ENCODE measurements around the gene ZBTB46. TPM values are rescaled to one million over a fixed set of nuclear protein-coding genes. Genes with fewer than 3 reads are reported as not detected.
A peak's percentile ranks its signal among the peaks of the same experiment; 100 is the strongest.

Gene ZBTB46
- total RNA-seq, 1 donor from 2014 or later: 42.1 TPM

DNA sequence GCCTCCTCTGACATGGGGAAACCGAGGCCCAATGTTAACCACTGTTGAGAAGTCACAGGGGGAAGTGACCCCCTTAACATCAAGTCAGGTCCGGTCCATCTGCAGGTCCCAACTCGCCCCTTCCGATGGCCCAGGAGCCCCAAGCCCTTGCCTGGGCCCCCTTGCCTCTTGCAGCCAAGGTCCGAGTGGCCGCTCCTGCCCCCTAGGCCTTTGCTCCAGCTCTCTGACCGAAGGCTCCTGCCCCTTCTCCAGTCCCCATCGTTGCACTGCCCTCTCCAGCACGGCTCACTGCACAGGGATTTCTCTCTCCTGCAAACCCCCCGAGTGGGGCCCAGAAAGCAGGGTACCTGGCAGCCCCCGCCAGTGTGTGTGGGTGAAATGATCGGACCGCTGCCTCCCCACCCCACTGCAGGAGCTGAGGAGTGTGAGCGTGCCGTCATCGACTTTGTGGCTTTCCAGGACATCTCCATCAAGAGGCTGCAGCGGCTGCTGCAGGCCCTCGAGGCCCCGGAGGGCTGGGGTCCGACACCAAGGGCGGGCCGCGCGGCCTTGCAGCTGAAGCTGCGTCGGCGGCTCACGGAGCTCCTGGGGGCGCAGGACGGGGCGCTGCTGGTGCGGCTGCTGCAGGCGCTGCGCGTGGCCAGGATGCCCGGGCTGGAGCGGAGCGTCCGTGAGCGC, 133.1 kb downstream of the ZBTB46 start:
- TF ChIP-seq, protein P1, sequence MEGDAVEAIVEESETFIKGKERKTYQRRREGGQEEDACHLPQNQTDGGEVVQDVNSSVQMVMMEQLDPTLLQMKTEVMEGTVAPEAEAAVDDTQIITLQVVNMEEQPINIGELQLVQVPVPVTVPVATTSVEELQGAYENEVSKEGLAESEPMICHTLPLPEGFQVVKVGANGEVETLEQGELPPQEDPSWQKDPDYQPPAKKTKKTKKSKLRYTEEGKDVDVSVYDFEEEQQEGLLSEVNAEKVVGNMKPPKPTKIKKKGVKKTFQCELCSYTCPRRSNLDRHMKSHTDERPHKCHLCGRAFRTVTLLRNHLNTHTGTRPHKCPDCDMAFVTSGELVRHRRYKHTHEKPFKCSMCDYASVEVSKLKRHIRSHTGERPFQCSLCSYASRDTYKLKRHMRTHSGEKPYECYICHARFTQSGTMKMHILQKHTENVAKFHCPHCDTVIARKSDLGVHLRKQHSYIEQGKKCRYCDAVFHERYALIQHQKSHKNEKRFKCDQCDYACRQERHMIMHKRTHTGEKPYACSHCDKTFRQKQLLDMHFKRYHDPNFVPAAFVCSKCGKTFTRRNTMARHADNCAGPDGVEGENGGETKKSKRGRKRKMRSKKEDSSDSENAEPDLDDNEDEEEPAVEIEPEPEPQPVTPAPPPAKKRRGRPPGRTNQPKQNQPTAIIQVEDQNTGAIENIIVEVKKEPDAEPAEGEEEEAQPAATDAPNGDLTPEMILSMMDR (IDR thresholded peaks at IDR 0.05; ENCODE audit: unreplicated experiment): no peak
- Mint-ChIP-seq H3K4me3 (ENCODE audit: unreplicated experiment) (no peak overlapping the region), H3K36me3 (ENCODE audit: low read depth, unreplicated experiment) (peaks cover 4% of the 10 kb centered on the region), H3K9me3 (ENCODE audit: unreplicated experiment) (no peaks in the 10 kb centered on the region), H3K4me1 (ENCODE audit: unreplicated experiment) (peaks cover 4% of the 10 kb centered on the region), H3K27me3 (ENCODE audit: unreplicated experiment) (peaks cover 12% of the 10 kb centered on the region), H3K27ac (ENCODE audit: unreplicated experiment) (no peak overlapping the region)
- DNase-seq (ENCODE audit: low spot score): peak; percentile 8

DNA sequence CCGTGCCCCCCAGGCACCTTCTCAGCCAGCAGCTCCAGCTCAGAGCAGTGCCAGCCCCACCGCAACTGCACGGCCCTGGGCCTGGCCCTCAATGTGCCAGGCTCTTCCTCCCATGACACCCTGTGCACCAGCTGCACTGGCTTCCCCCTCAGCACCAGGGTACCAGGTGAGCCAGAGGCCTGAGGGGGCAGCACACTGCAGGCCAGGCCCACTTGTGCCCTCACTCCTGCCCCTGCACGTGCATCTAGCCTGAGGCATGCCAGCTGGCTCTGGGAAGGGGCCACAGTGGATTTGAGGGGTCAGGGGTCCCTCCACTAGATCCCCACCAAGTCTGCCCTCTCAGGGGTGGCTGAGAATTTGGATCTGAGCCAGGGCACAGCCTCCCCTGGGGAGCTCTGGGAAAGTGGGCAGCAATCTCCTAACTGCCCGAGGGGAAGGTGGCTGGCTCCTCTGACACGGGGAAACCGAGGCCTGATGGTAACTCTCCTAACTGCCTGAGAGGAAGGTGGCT, 133.7 kb downstream of the ZBTB46 start:
- TF ChIP-seq, protein P1 (IDR thresholded peaks at IDR 0.05; ENCODE audit: unreplicated experiment): no peak
- peak; percentile 4 for DNase-seq (ENCODE audit: low spot score)
- Mint-ChIP-seq H3K27ac (ENCODE audit: unreplicated experiment) (no peak overlapping the region), H3K4me1 (ENCODE audit: unreplicated experiment) (peaks cover 4% of the 10 kb centered on the region), H3K27me3 (ENCODE audit: unreplicated experiment) (peaks cover 12% of the 10 kb centered on the region), H3K9me3 (ENCODE audit: unreplicated experiment) (no peaks in the 10 kb centered on the region), H3K36me3 (ENCODE audit: low read depth, unreplicated experiment) (peaks cover 4% of the 10 kb centered on the region), H3K4me3 (ENCODE audit: unreplicated experiment) (no peak overlapping the region)

DNA sequence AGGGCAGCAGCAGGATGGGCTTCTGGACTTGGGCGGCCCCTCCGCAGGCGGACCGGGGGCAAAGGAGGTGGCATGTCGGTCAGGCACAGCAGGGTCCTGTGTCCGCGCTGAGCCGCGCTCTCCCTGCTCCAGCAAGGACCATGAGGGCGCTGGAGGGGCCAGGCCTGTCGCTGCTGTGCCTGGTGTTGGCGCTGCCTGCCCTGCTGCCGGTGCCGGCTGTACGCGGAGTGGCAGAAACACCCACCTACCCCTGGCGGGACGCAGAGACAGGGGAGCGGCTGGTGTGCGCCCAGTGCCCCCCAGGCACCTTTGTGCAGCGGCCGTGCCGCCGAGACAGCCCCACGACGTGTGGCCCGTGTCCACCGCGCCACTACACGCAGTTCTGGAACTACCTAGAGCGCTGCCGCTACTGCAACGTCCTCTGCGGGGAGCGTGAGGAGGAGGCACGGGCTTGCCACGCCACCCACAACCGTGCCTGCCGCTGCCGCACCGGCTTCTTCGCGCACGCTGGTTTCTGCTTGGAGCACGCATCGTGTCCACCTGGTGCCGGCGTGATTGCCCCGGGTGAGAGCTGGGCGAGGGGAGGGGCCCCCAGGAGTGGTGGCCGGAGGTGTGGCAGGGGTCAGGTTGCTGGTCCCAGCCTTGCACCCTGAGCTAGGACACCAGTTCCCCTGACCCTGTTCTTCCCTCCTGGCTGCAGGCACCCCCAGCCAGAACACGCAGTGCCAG, 134.3 kb downstream of the ZBTB46 start, which contains the start of gene TNFRSF6B:
TNFRSF6B (plus strand) TSS at position 25 of the 729 bp plus-strand sequence; CDS start at position 141, 116 bp downstream.
- H3K27ac Mint-ChIP-seq (ENCODE audit: unreplicated experiment): no peak within 1 kb of the TSS
- TF ChIP-seq, protein P1 (IDR thresholded peaks at IDR 0.05; ENCODE audit: unreplicated experiment): no peak
- DNase-seq (ENCODE audit: low spot score): peak; percentile 27
- H3K4me3 Mint-ChIP-seq (ENCODE audit: unreplicated experiment): no peak within 1 kb of the TSS
- H3K4me1 Mint-ChIP-seq (ENCODE audit: unreplicated experiment): peaks cover 4% of the 10 kb centered on the region
- H3K9me3 Mint-ChIP-seq (ENCODE audit: unreplicated experiment): no peaks in the 10 kb centered on the region
- H3K36me3 Mint-ChIP-seq (ENCODE audit: low read depth, unreplicated experiment): peaks cover 4% of the 10 kb centered on the region
- peaks cover 12% of the 10 kb centered on the region for H3K27me3 Mint-ChIP-seq (ENCODE audit: unreplicated experiment)

DNA sequence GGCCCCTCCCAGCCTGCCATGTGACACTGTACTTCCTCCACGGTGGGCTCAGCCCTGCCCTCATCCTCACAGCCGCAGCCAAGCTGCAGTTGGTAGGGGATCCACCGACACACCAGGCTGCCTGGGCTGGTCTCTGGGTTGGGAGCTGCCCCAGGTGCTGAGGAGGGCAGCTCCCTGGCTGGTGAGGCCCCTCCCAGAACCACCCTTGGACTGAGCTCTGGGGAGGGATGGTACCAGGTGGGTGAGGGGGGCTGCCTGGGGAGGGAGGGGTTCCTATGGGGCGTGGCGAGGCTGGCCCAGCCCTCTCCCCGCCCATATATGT, 134.8 kb downstream of the ZBTB46 start:
- Mint-ChIP-seq H3K27ac (ENCODE audit: unreplicated experiment) (no peak overlapping the region), H3K9me3 (ENCODE audit: unreplicated experiment) (no peaks in the 10 kb centered on the region), H3K4me1 (ENCODE audit: unreplicated experiment) (peaks cover 4% of the 10 kb centered on the region), H3K36me3 (ENCODE audit: low read depth, unreplicated experiment) (peaks cover 4% of the 10 kb centered on the region), H3K4me3 (ENCODE audit: unreplicated experiment) (no peak overlapping the region), H3K27me3 (ENCODE audit: unreplicated experiment) (peaks cover 12% of the 10 kb centered on the region)
- no peak for DNase-seq (ENCODE audit: low spot score)
- TF ChIP-seq, protein P1 (IDR thresholded peaks at IDR 0.05; ENCODE audit: unreplicated experiment): no peak

Measured in endothelial cell (in vitro differentiated cells).